H7 (cell line): ENCODE measurements around the gene POM121C. TPM values are rescaled to one million over a fixed set of nuclear protein-coding genes. Genes with fewer than 3 reads are reported as not detected.
"Not testable (repeated sequence)": the region's sequence is repeated elsewhere in the genome, so short reads cannot be mapped to it uniquely, and the experiment has no call there.

Experiments used
- DNase-seq: peaks from one replicate; pipeline ENCODE4 v3.0.0; 2012
- H3K27me3 ChIP-seq: 2 replicates; pipeline ENCODE4 v1.6.0; 2011; ENCODE audit warnings: mild to moderate bottlenecking, low read length; ENCODE audit not compliant: control insufficient read depth, insufficient read depth
- H3K36me3 ChIP-seq: replicated peaks from 2 replicates; pipeline ENCODE4 v1.5.1; 2011; ENCODE audit warnings: low read length; ENCODE audit not compliant: control insufficient read depth, insufficient read depth
- H3K4me3 ChIP-seq: 2 replicates; pipeline ENCODE4 v1.5.1; 2011; ENCODE audit warnings: low read depth, mild to moderate bottlenecking, control low read depth, low read length, moderate library complexity; ENCODE audit not compliant: insufficient read depth
- total RNA-seq: library from RNA; depleted of rRNA; stranded (reverse); fragments of >200 nt; shearing (Covaris generic); gene quantifications from 2 replicates; pipeline ENCODE4 v1.2.3, GENCODE V29; 2014; rRNA removed

Gene POM121C
- 8.4 and 13.2 TPM in 2 replicates for total RNA-seq

GRCh38 chr7:75485979-75486643, at the start of gene POM121C:
POM121C (minus strand) TSS chr7:75486299; CDS start chr7:75441496, 44,803 bp downstream.
- peak within 1 kb of the TSS; percentile 77 for H3K4me3 ChIP-seq
- DNase-seq: peak; percentile 88
- not testable (repeated sequence) for H3K36me3 ChIP-seq, H3K27me3 ChIP-seq

- Histone ChIP-seq H3K4me3 (no peak overlapping the region), H3K36me3 (peaks cover 27% of the 10 kb centered on the region), H3K27me3 (no peaks in the 10 kb centered on the region)
- no peak for DNase-seq
Observed at GRCh38 chr7:75534727-75535307, 48.7 kb upstream of the POM121C start.

GRCh38 chr7:75533926-75534325, 47.8 kb upstream of the POM121C start:
- no peak for DNase-seq
- no peak overlapping the region for H3K4me3 ChIP-seq
- H3K27me3 ChIP-seq: no peaks in the 10 kb centered on the region
- peaks cover 19% of the 10 kb centered on the region for H3K36me3 ChIP-seq

GRCh38 chr7:75532639-75533038, 46.5 kb upstream of the POM121C start:
- Histone ChIP-seq H3K36me3 (peaks cover 13% of the 10 kb centered on the region), H3K27me3 (no peaks in the 10 kb centered on the region), H3K4me3 (no peak overlapping the region)
- DNase-seq: no peak

GRCh38 chr7:75531359-75531821, 45.3 kb upstream of the POM121C start:
- peak; percentile 61 for DNase-seq
- Histone ChIP-seq H3K27me3 (no peaks in the 10 kb centered on the region), H3K36me3 (peaks cover 2% of the 10 kb centered on the region; the same call in 1 of the 2 replicates), H3K4me3 (no peak overlapping the region)

GRCh38 chr7:75527224-75527722, 41.2 kb upstream of the POM121C start:
- DNase-seq: peak; percentile 51

GRCh38 chr7:75521727-75522126, 35.6 kb upstream of the POM121C start:
- not testable (repeated sequence) for DNase-seq, H3K27me3 ChIP-seq, H3K4me3 ChIP-seq, H3K36me3 ChIP-seq

More at GRCh38 chr7:75527224-75527722, 41.2 kb upstream of the POM121C start:
- peak overlapping the region; percentile 87 for H3K4me3 ChIP-seq
- H3K36me3 ChIP-seq, H3K27me3 ChIP-seq: not testable (repeated sequence)

GRCh38 chr7:75518842-75519241, 32.7 kb upstream of the POM121C start:
- not testable (repeated sequence) for DNase-seq, H3K36me3 ChIP-seq, H3K27me3 ChIP-seq, H3K4me3 ChIP-seq

GRCh38 chr7:75509033-75509432, 22.9 kb upstream of the POM121C start:
- not testable (repeated sequence) for H3K4me3 ChIP-seq, H3K27me3 ChIP-seq, DNase-seq, H3K36me3 ChIP-seq

GRCh38 chr7:75492020-75492419, 5.9 kb upstream of the POM121C start, which contains the start of gene SPDYE5:
SPDYE5 (plus strand) TSS chr7:75492320; CDS start chr7:75494048, 1,728 bp downstream.
- H3K36me3 ChIP-seq, H3K4me3 ChIP-seq, DNase-seq, H3K27me3 ChIP-seq: not testable (repeated sequence)

GRCh38 chr7:75485355-75485978, 632 bp downstream of the POM121C start:
- H3K4me3 ChIP-seq: peak overlapping the region; percentile 77
- not testable (repeated sequence) for H3K36me3 ChIP-seq, DNase-seq, H3K27me3 ChIP-seq

GRCh38 chr7:75480313-75480712, 5.8 kb downstream of the POM121C start:
- DNase-seq, H3K27me3 ChIP-seq, H3K36me3 ChIP-seq, H3K4me3 ChIP-seq: not testable (repeated sequence)

GRCh38 chr7:75477457-75477856, 8.6 kb downstream of the POM121C start:
- not testable (repeated sequence) for H3K4me3 ChIP-seq, H3K36me3 ChIP-seq, H3K27me3 ChIP-seq, DNase-seq

GRCh38 chr7:75470166-75470565, 15.9 kb downstream of the POM121C start:
- H3K4me3 ChIP-seq, DNase-seq, H3K36me3 ChIP-seq, H3K27me3 ChIP-seq: not testable (repeated sequence)

- DNase-seq, H3K36me3 ChIP-seq, H3K4me3 ChIP-seq, H3K27me3 ChIP-seq: not testable (repeated sequence)
Observed at GRCh38 chr7:75460541-75460940, 25.6 kb downstream of the POM121C start.
